WTC11 (cell line): ENCODE results near the gene ID4.

Source experiments
- ATF2 ChIP-seq: sonication (generic); formaldehyde crosslinking; IDR thresholded peaks from 2 replicates; pipeline ENCODE4 v1.8.1; 2022; ENCODE audit warnings: low read depth, missing genetic modification reagents, borderline replicate concordance
- CBFB ChIP-seq: sonication (generic); formaldehyde crosslinking; IDR thresholded peaks from 2 replicates; pipeline ENCODE4 v1.8.1; 2022; ENCODE audit warnings: mild to moderate bottlenecking, low read depth, missing genetic modification reagents
- NR2C2 ChIP-seq: sonication (generic); formaldehyde crosslinking; IDR thresholded peaks from 2 replicates; pipeline ENCODE4 v1.8.0; 2022; ENCODE audit warnings: mild to moderate bottlenecking, missing genetic modification reagents
- PREB ChIP-seq: sonication (generic); formaldehyde crosslinking; IDR thresholded peaks from 2 replicates; pipeline ENCODE4 v1.8.1; 2022; ENCODE audit warnings: mild to moderate bottlenecking, missing genetic modification reagents, moderate library complexity, borderline replicate concordance
- TEAD1 ChIP-seq: sonication (generic); formaldehyde crosslinking; IDR thresholded peaks from 2 replicates; pipeline ENCODE4 v1.8.0; 2022; ENCODE audit warnings: mild to moderate bottlenecking, missing genetic modification reagents
- TP53 ChIP-seq: sonication (generic); formaldehyde crosslinking; IDR thresholded peaks from 2 replicates; pipeline ENCODE4 v1.8.1; 2023; ENCODE audit warnings: mild to moderate bottlenecking, missing genetic modification reagents
- ZNF263 ChIP-seq: sonication (generic); formaldehyde crosslinking; IDR thresholded peaks from 2 replicates; pipeline ENCODE4 v1.8.1; 2022; ENCODE audit warnings: low read depth, mild to moderate bottlenecking, moderate library complexity, missing genetic modification reagents
- TF ChIP-seq, protein P1 (sequence below): sonication (generic); formaldehyde crosslinking; IDR thresholded peaks from 2 replicates; pipeline ENCODE4 v1.8.0; 2022; ENCODE audit warnings: mild to moderate bottlenecking, missing genetic modification reagents
- TF ChIP-seq, protein P2 (sequence below): fragments of 200-600 bp; IDR thresholded peaks from 2 replicates; pipeline ENCODE4 v1.8.0; 2022; ENCODE audit warnings: antibody characterized with exemption
- TF ChIP-seq, protein P3 (sequence below): sonication (generic); formaldehyde crosslinking; IDR thresholded peaks from 2 replicates; pipeline ENCODE4 v1.8.1; 2023; ENCODE audit warnings: mild to moderate bottlenecking, missing genetic modification reagents, moderate library complexity

GRCh38 chr6:19866173-19866984 lies 29.2 kb downstream of the ID4 start:
- TF ChIP-seq PREB (CRISPR knock-in tag) (no peak), NR2C2 (no peak), CBFB (CRISPR knock-in tag) (no peak), TEAD1 (no peak), ATF2 (CRISPR knock-in tag) (no peak), TP53 (CRISPR knock-in tag) (no peak), ZNF263 (CRISPR knock-in tag) (no peak)
- TF ChIP-seq, protein P1, sequence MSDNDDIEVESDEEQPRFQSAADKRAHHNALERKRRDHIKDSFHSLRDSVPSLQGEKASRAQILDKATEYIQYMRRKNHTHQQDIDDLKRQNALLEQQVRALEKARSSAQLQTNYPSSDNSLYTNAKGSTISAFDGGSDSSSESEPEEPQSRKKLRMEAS (CRISPR knock-in tag), result no peak
- TF ChIP-seq, protein P2, sequence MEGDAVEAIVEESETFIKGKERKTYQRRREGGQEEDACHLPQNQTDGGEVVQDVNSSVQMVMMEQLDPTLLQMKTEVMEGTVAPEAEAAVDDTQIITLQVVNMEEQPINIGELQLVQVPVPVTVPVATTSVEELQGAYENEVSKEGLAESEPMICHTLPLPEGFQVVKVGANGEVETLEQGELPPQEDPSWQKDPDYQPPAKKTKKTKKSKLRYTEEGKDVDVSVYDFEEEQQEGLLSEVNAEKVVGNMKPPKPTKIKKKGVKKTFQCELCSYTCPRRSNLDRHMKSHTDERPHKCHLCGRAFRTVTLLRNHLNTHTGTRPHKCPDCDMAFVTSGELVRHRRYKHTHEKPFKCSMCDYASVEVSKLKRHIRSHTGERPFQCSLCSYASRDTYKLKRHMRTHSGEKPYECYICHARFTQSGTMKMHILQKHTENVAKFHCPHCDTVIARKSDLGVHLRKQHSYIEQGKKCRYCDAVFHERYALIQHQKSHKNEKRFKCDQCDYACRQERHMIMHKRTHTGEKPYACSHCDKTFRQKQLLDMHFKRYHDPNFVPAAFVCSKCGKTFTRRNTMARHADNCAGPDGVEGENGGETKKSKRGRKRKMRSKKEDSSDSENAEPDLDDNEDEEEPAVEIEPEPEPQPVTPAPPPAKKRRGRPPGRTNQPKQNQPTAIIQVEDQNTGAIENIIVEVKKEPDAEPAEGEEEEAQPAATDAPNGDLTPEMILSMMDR, result no peak
- TF ChIP-seq, protein P3, sequence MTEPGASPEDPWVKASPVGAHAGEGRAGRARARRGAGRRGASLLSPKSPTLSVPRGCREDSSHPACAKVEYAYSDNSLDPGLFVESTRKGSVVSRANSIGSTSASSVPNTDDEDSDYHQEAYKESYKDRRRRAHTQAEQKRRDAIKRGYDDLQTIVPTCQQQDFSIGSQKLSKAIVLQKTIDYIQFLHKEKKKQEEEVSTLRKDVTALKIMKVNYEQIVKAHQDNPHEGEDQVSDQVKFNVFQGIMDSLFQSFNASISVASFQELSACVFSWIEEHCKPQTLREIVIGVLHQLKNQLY (CRISPR knock-in tag), result no peak
